ENCODE results near the gene SINHCAF.

Gene SINHCAF

GRCh38 chr12:31231611-31232360 lies 94.2 kb downstream of the SINHCAF start:
- DNase-seq, result no peak
